ENCODE measurements around the gene TCOF1. TPM values are rescaled to one million over a fixed set of nuclear protein-coding genes. Genes with fewer than 3 reads are reported as not detected.

The TCOF1 gene
- total RNA-seq, 4 donors from 2014 or later = 19.4 to 85.0 (median 28.2) TPM

- Histone ChIP-seq H3K4me3 (no peak overlapping the region), H3K27me3 (no peaks in the 10 kb centered on the region), H3K4me1 (peaks cover 0 to 10% (median 0%) of the 10 kb centered on the region in 4 donors), H3K9me3 (no peaks in the 10 kb centered on the region), H3K36me3 (peaks cover 0 to 83% (median 5%) of the 10 kb centered on the region in 3 donors), H3K27ac (peak overlapping the region in 1 of 4 donors; percentile 57)
- DNase-seq = no peak
- TF ChIP-seq CTCF (IDR thresholded peaks at IDR 0.05) (no peak), POLR2A (IDR thresholded peaks at IDR 0.05) (no peak)
Measured at GRCh38 chr5:150401076-150401375, 43.5 kb downstream of the TCOF1 start.

GRCh38 chr5:150401376-150402228, 44.1 kb downstream of the TCOF1 start:
- Histone ChIP-seq H3K27ac (peak overlapping the region in 1 of 4 donors; percentile 57), H3K4me1 (peaks cover 0 to 10% (median 0%) of the 10 kb centered on the region in 4 donors), H3K4me3 (no peak overlapping the region), H3K36me3 (peaks cover 0 to 83% (median 6%) of the 10 kb centered on the region in 3 donors), H3K9me3 (no peaks in the 10 kb centered on the region), H3K27me3 (no peaks in the 10 kb centered on the region)
- no peak for TF ChIP-seq CTCF (IDR thresholded peaks at IDR 0.05)
- no peak for TF ChIP-seq POLR2A (IDR thresholded peaks at IDR 0.05)
- DNase-seq = no peak

- no peaks in the 10 kb centered on the region for H3K27me3 ChIP-seq
- H3K4me1 ChIP-seq = peaks cover 0 to 15% (median 0%) of the 10 kb centered on the region in 4 donors
- peak overlapping the region in 1 of 4 donors; percentile 57 for H3K27ac ChIP-seq
- no peaks in the 10 kb centered on the region for H3K9me3 ChIP-seq
- DNase-seq = no peak
- peaks cover 0 to 88% (median 6%) of the 10 kb centered on the region in 3 donors for H3K36me3 ChIP-seq
- no peak overlapping the region for H3K4me3 ChIP-seq
- TF ChIP-seq CTCF (IDR thresholded peaks at IDR 0.05) (no peak), POLR2A (IDR thresholded peaks at IDR 0.05) (no peak)
Measured at GRCh38 chr5:150402229-150402773, 44.8 kb downstream of the TCOF1 start.

- Histone ChIP-seq H3K27ac (no peak overlapping the region), H3K4me3 (no peak overlapping the region), H3K9me3 (no peaks in the 10 kb centered on the region), H3K27me3 (no peaks in the 10 kb centered on the region), H3K4me1 (peaks cover 0 to 18% (median 0%) of the 10 kb centered on the region in 4 donors), H3K36me3 (peaks cover 0 to 90% (median 6%) of the 10 kb centered on the region in 3 donors)
- TF ChIP-seq CTCF (IDR thresholded peaks at IDR 0.05) (no peak), POLR2A (IDR thresholded peaks at IDR 0.05) (no peak)
- no peak for DNase-seq
Measured at GRCh38 chr5:150402901-150403342, 45.4 kb downstream of the TCOF1 start.

GRCh38 chr5:150404121-150404520, 46.6 kb downstream of the TCOF1 start:
- peaks cover 0 to 86% (median 6%) of the 10 kb centered on the region in 3 donors for H3K36me3 ChIP-seq
- DNase-seq = no peak

More at GRCh38 chr5:150404121-150404520, 46.6 kb downstream of the TCOF1 start:
- H3K27ac ChIP-seq = no peak overlapping the region
- peaks cover 0 to 24% (median 0%) of the 10 kb centered on the region in 4 donors for H3K4me1 ChIP-seq
- no peaks in the 10 kb centered on the region for H3K27me3 ChIP-seq
- H3K9me3 ChIP-seq = no peaks in the 10 kb centered on the region
- no peak overlapping the region for H3K4me3 ChIP-seq
- TF ChIP-seq POLR2A (IDR thresholded peaks at IDR 0.05) = no peak
- TF ChIP-seq CTCF (IDR thresholded peaks at IDR 0.05) = no peak
